ENCODE data around the gene RBM4.

- peak in 5 of 7 experiments; percentile 91 to 100 (median 96) for TF ChIP-seq CTCF (IDR thresholded peaks at IDR 0.05)
- TF ChIP-seq POLR2A (IDR thresholded peaks at IDR 0.05), result no peak
Measured at GRCh38 chr11:66694732-66695207, 56.3 kb downstream of the RBM4 start.
